MM.1S (cell line): ENCODE results near the gene OLFML2A.

Experiments
- CTCF ChIP-seq: fragments of 300-600 bp; sonication (generic); IDR thresholded peaks from 2 replicates; pipeline ENCODE4 v1.5.1; 2016; ENCODE audit warnings: antibody characterized with exemption, low read length, mixed read lengths
- EZH2 ChIP-seq: fragments of 300-600 bp; sonication (generic); optimal IDR thresholded peaks from 2 replicates; pipeline ENCODE3; 2017; ENCODE audit warnings: low read depth, mild to moderate bottlenecking, antibody characterized with exemption, low read length, mixed read lengths

GRCh38 chr9:124781967-124782660, 5.2 kb downstream of the OLFML2A start:
- TF ChIP-seq CTCF (no peak), EZH2 (no peak)
